IMR-90 (cell line): ENCODE data around the gene EFCAB10. TPM values are rescaled to one million over a fixed set of nuclear protein-coding genes. Genes with fewer than 3 reads are reported as not detected.

ENCODE experiments used
- ATAC-seq: fragments of 200-7000 bp; cut with Tn5 transposase; 2 replicates; pipeline ENCODE4 v1.9.1; 2020; ENCODE audit warnings: low read depth, mild to moderate bottlenecking, moderate library complexity
- BruUV-seq: library from RNA; stranded (reverse); fragments of 400-500 nt; replicated peaks from 2 replicates; lab custom pipeline; 2021; lab: Mats Ljungman, UMichigan
- CTCF ChIA-PET: fragments of 300-600 bp; formaldehyde crosslinking; extraction: SDS; loops from one replicate; lab custom pipeline; 2021; ENCODE audit warnings: antibody characterized with exemption; lab: Yijun Ruan, JAX
- POLR2A ChIA-PET: fragments of 300-600 bp; sonication (Branson Sonifier 250); formaldehyde crosslinking; loops from one replicate; lab custom pipeline; 2022; ENCODE audit warnings: antibody characterized with exemption; ENCODE audit not compliant: unreplicated experiment; lab: Charles Lee
- DNase-seq: peaks from one replicate; pipeline ENCODE4 v3.0.0; 2013
- H2AFZ ChIP-seq: replicated peaks from 2 replicates; pipeline ENCODE3; 2013; ENCODE audit warnings: low read length, mild to moderate bottlenecking; ENCODE audit not compliant: poor library complexity
- H2AK5ac ChIP-seq: 2 replicates; pipeline ENCODE4 v1.6.1; 2013; ENCODE audit warnings: low read depth, low read length, inconsistent platforms
- H2AK9ac ChIP-seq: replicated peaks from 2 replicates; pipeline ENCODE3; 2013; ENCODE audit warnings: mild to moderate bottlenecking, low read depth, low read length, moderate library complexity; ENCODE audit not compliant: poor library complexity
- H2BK120ac ChIP-seq: 2 replicates; pipeline ENCODE4 v1.6.1; 2013; ENCODE audit warnings: low read depth, low read length, inconsistent platforms
- H2BK15ac ChIP-seq: 3 replicates; pipeline ENCODE4 v1.6.1; 2013; ENCODE audit warnings: low read depth, low read length, inconsistent platforms
- H2BK20ac ChIP-seq: 2 replicates; pipeline ENCODE4 v1.6.1; 2013; ENCODE audit warnings: low read depth, mild to moderate bottlenecking, inconsistent platforms, low read length, moderate library complexity
- H2BK5ac ChIP-seq: 2 replicates; pipeline ENCODE4 v1.6.1; 2013; ENCODE audit warnings: mild to moderate bottlenecking, low read depth, low read length, inconsistent platforms; ENCODE audit not compliant: poor library complexity, severe bottlenecking
- H3K14ac ChIP-seq: replicated peaks from 2 replicates; pipeline ENCODE4 v1.6.1; 2013; ENCODE audit warnings: low read depth, low read length, inconsistent platforms
- H3K18ac ChIP-seq: 2 replicates; pipeline ENCODE4 v1.6.1; 2013; ENCODE audit warnings: low read depth, low read length, control low read depth
- H3K23ac ChIP-seq: 2 replicates; pipeline ENCODE4 v1.6.1; 2013; ENCODE audit warnings: low read depth, low read length, inconsistent platforms
- H3K27ac ChIP-seq: 2 replicates; pipeline ENCODE4 v1.5.1; 2013; ENCODE audit warnings: mild to moderate bottlenecking, control low read depth, low read length; ENCODE audit not compliant: insufficient read depth
- H3K27me3 ChIP-seq: 2 replicates; pipeline ENCODE4 v1.6.1; 2013; ENCODE audit warnings: low read length; ENCODE audit not compliant: control insufficient read depth, insufficient read depth
- H3K36me3 ChIP-seq: 2 replicates; pipeline ENCODE4 v1.6.1; 2013; ENCODE audit warnings: low read length, mixed read lengths; ENCODE audit not compliant: control insufficient read depth, insufficient read depth
- H3K4ac ChIP-seq: 2 replicates; pipeline ENCODE4 v1.6.1; 2013; ENCODE audit warnings: low read depth, low read length, inconsistent platforms
- H3K4me1 ChIP-seq: 2 replicates; pipeline ENCODE4 v1.6.1; 2013; ENCODE audit warnings: low read length, mixed read lengths; ENCODE audit not compliant: control insufficient read depth, insufficient read depth
- H3K4me2 ChIP-seq: 2 replicates; pipeline ENCODE4 v1.6.1; 2013; ENCODE audit warnings: low read depth, mild to moderate bottlenecking, control low read depth, low read length, moderate library complexity
- H3K4me3 ChIP-seq: 2 replicates; pipeline ENCODE4 v1.5.1; 2013; ENCODE audit warnings: low read depth, mild to moderate bottlenecking, control low read depth, low read length, moderate library complexity; ENCODE audit not compliant: insufficient read depth
- H3K56ac ChIP-seq: 2 replicates; pipeline ENCODE4 v1.6.1; 2013; ENCODE audit warnings: low read length, inconsistent platforms; ENCODE audit not compliant: insufficient read depth; ENCODE audit errors: extremely low read depth
- H3K79me1 ChIP-seq, 2 experiments: 2 replicates each; pipeline ENCODE4 v1.6.1; 2013; ENCODE audit warnings: low read length in 2 of 2, inconsistent platforms in 1 of 2, low read depth in 1 of 2
- H3K9ac ChIP-seq: 2 replicates; pipeline ENCODE4 v1.6.1; 2013; ENCODE audit warnings: low read depth, low read length, control low read depth
- H3K9me1 ChIP-seq: 2 replicates; pipeline ENCODE4 v1.6.1; 2013; ENCODE audit warnings: low read length, inconsistent platforms; ENCODE audit not compliant: insufficient read depth
- H3K9me3 ChIP-seq: 2 replicates; pipeline ENCODE4 v1.6.1; 2013; ENCODE audit warnings: low read length; ENCODE audit not compliant: control insufficient read depth, insufficient read depth
- H4K20me1 ChIP-seq: 2 replicates; pipeline ENCODE4 v1.6.1; 2013; ENCODE audit warnings: low read length, inconsistent platforms; ENCODE audit not compliant: insufficient read depth
- H4K5ac ChIP-seq: 2 replicates; pipeline ENCODE4 v1.6.1; 2013; ENCODE audit warnings: mild to moderate bottlenecking, low read depth, low read length, control low read depth
- H4K8ac ChIP-seq, 2 experiments: 2 replicates each; pipeline ENCODE4 v1.6.1; 2013; ENCODE audit warnings: low read depth in 2 of 2, low read length in 2 of 2, control low read depth in 1 of 2, inconsistent platforms in 1 of 2
- H4K91ac ChIP-seq: 2 replicates; pipeline ENCODE4 v1.6.1; 2013; ENCODE audit warnings: low read depth, low read length, inconsistent platforms; ENCODE audit not compliant: insufficient read depth
- BHLHE40 ChIP-seq: fragments of 150-350 bp; IDR thresholded peaks from 2 replicates; pipeline ENCODE4 v1.6.1; 2016; ENCODE audit warnings: mild to moderate bottlenecking, low read depth, low read length
- CEBPB ChIP-seq: IDR thresholded peaks from 2 replicates; pipeline ENCODE4 v1.6.1; 2012; ENCODE audit warnings: low read depth, low read length, improper control_type of control experiment
- CHD1 ChIP-seq: IDR thresholded peaks from 2 replicates; pipeline ENCODE4 v1.6.1; 2012; ENCODE audit warnings: low read depth, low read length, improper control_type of control experiment
- FOS ChIP-seq: fragments of 150-350 bp; IDR thresholded peaks from 2 replicates; pipeline ENCODE4 v1.6.1; 2016; ENCODE audit warnings: low read depth, low read length
- MAFK ChIP-seq: IDR thresholded peaks from 2 replicates; pipeline ENCODE4 v1.6.1; 2012; ENCODE audit warnings: low read depth, low read length, improper control_type of control experiment
- MAZ ChIP-seq: IDR thresholded peaks from 2 replicates; pipeline ENCODE4 v1.6.1; 2012; ENCODE audit warnings: low read depth, mild to moderate bottlenecking, low read length, improper control_type of control experiment, moderate library complexity, borderline replicate concordance
- MXI1 ChIP-seq: IDR thresholded peaks from 2 replicates; pipeline ENCODE4 v1.6.1; 2012; ENCODE audit warnings: low read depth, mild to moderate bottlenecking, low read length, moderate library complexity, borderline replicate concordance
- NFE2L2 ChIP-seq: fragments of 150-350 bp; IDR thresholded peaks from 2 replicates; pipeline ENCODE4 v1.6.1; 2016; ENCODE audit warnings: low read depth, mild to moderate bottlenecking, low read length
- POLR2A ChIP-seq: IDR thresholded peaks from 2 replicates; pipeline ENCODE4 v1.6.1; 2012; ENCODE audit warnings: mild to moderate bottlenecking, low read depth, low read length
- RAD21 ChIP-seq: IDR thresholded peaks from 2 replicates; pipeline ENCODE4 v1.6.1; 2012; ENCODE audit warnings: low read length, improper control_type of control experiment
- RCOR1 ChIP-seq: IDR thresholded peaks from 2 replicates; pipeline ENCODE4 v1.6.1; 2012; ENCODE audit warnings: mild to moderate bottlenecking, low read length, improper control_type of control experiment; ENCODE audit not compliant: insufficient replicate concordance
- RFX5 ChIP-seq: IDR thresholded peaks from 2 replicates; pipeline ENCODE4 v1.8.0; 2012; ENCODE audit warnings: low read depth, mild to moderate bottlenecking, low read length, moderate library complexity
- SMC3 ChIP-seq: fragments of 150-350 bp; IDR thresholded peaks from 2 replicates; pipeline ENCODE4 v1.6.1; 2016; ENCODE audit warnings: low read depth, mild to moderate bottlenecking, antibody characterized with exemption, low read length, moderate library complexity
- WGBS, 2 experiments: methylation state at CpG; one replicate each; pipeline versions ENCODE4 v1.1.5 to v1.1.7; 2013; ENCODE audit warnings: missing lambda C conversion rate in 2 of 2; ENCODE audit not compliant: insufficient read length in 1 of 2; ENCODE audit errors: extremely low coverage in 2 of 2; 5-methylcytosine and 5-hydroxymethylcytosine counted together
- dilution Hi-C: fragments of 300-500 bp; cut with HindIII; formaldehyde crosslinking; loops from one replicate; pipeline ENCODE4 v1.14.3; 2018; ENCODE audit warnings: low sequenced_read_pairs; ENCODE audit not compliant: unreplicated experiment
- in situ Hi-C: fragments of 300-500 bp; cut with MboI; formaldehyde crosslinking; loops from 3 replicates; pipeline ENCODE4 v1.14.3; 2019; ENCODE audit warnings: low sequenced_read_pairs, inconsistent platforms, mixed read lengths
- intact Hi-C: fragments of 100-400 bp; cut with micrococcal nuclease; formaldehyde crosslinking; loops from 2 replicates; pipeline ENCODE4 v1.10.0; 2022
- polyA plus RNA-seq, 3 experiments: library from polyadenylated mRNA; depleted of rRNA; stranded (reverse); fragments of >200 nt; gene quantifications; 2 replicates each; pipeline ENCODE4 v1.2.3, GENCODE V29; 2012; ENCODE audit warnings: low replicate concordance in 1 of 3
- total RNA-seq: library from RNA; depleted of rRNA; stranded (reverse); fragments of >200 nt; gene quantifications from 2 replicates; pipeline ENCODE4 v1.2.3, GENCODE V29; 2012
- TF ChIP-seq, protein P1 (sequence below): conservative IDR thresholded peaks from 2 replicates; pipeline ENCODE4 v1.5.1; 2012; ENCODE audit warnings: mild to moderate bottlenecking, low read depth, low read length, improper control_type of control experiment
- TF ChIP-seq, protein P2 (sequence below): fragments of 150-350 bp; IDR thresholded peaks from 2 replicates; pipeline ENCODE4 v1.6.1; 2017; ENCODE audit warnings: mild to moderate bottlenecking, antibody characterized with exemption, low read length, low read depth
- TF ChIP-seq, protein P3 (sequence below): fragments of 150-350 bp; IDR thresholded peaks from 2 replicates; pipeline ENCODE4 v1.6.1; 2016; ENCODE audit warnings: low read depth, mild to moderate bottlenecking, low read length, moderate library complexity, borderline replicate concordance

Gene EFCAB10
- total and polyA plus RNA-seq, 2 of the 4 experiments (the other 2 are of a cell fraction), result not detected

DNA sequence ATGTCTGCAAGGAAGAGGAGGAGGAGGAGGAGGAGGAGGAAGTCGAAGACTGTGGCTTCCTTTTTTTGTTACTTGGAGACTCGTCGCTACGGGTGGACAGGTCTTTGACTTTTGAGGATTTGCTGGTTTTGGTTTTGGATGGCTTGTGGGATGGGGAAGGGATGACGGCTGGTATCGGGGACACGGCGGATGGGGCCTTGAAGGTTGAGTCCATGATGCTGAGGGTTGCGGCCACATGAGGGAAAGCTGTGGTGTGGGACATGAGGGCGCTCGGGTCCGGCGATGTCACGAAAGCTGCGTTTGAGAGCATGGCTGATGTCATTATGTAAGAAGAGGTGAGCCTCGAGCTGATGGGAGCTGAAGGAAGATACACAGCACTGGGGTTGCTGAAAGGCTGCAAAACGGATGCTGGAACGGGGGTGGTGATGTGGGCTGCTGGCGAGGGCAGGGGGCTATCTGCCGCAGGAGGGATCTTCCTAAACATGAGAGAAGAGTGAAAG is 33.1 kb upstream of the EFCAB10 start:
- Histone ChIP-seq H3K9me1 (peaks cover 6% of the 10 kb centered on the region), H2AK9ac (no peak overlapping the region), H4K20me1 (no peaks in the 10 kb centered on the region), H3K36me3 (peaks cover 23% of the 10 kb centered on the region), H3K4me1 (no peaks in the 10 kb centered on the region), H3K4me3 (no peak overlapping the region), H2BK5ac (no peak overlapping the region), H3K23ac (no peak overlapping the region), H4K8ac (no peak overlapping the region), H2BK120ac (no peak overlapping the region), H4K91ac (no peak overlapping the region), H3K27me3 (no peaks in the 10 kb centered on the region), H2BK15ac (no peak overlapping the region), H3K4ac (no peak overlapping the region), H3K79me1 (no peaks in the 10 kb centered on the region), H2BK20ac (no peak overlapping the region), H3K9ac (no peak overlapping the region), H2AFZ (no peak overlapping the region), H3K4me2 (no peak overlapping the region), H3K27ac (no peak overlapping the region), H4K5ac (no peak overlapping the region), H3K56ac (no peak overlapping the region), H3K14ac (no peak overlapping the region; the same call in 1 of the 2 replicates), H3K9me3 (no peaks in the 10 kb centered on the region), H3K18ac (no peak overlapping the region), H2AK5ac (no peak overlapping the region)
- WGBS, 2 experiments, result 88% methylated on average over 6 of the region's 20 CpGs; no CpG with 5 or more reads in 1 of the 2 experiments
- BruUV-seq, result no TSS peak
- no peak for ATAC-seq
- no peak for DNase-seq
- intact Hi-C loops (no loop called here), dilution Hi-C loops (no loop called here), in situ Hi-C loops (no loop called here)
- ChIA-PET CTCF (no interaction called here), POLR2A (no interaction called here)
- TF ChIP-seq, protein P1, sequence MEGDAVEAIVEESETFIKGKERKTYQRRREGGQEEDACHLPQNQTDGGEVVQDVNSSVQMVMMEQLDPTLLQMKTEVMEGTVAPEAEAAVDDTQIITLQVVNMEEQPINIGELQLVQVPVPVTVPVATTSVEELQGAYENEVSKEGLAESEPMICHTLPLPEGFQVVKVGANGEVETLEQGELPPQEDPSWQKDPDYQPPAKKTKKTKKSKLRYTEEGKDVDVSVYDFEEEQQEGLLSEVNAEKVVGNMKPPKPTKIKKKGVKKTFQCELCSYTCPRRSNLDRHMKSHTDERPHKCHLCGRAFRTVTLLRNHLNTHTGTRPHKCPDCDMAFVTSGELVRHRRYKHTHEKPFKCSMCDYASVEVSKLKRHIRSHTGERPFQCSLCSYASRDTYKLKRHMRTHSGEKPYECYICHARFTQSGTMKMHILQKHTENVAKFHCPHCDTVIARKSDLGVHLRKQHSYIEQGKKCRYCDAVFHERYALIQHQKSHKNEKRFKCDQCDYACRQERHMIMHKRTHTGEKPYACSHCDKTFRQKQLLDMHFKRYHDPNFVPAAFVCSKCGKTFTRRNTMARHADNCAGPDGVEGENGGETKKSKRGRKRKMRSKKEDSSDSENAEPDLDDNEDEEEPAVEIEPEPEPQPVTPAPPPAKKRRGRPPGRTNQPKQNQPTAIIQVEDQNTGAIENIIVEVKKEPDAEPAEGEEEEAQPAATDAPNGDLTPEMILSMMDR, result no peak
- TF ChIP-seq CEBPB, result no peak
- TF ChIP-seq RFX5, result no peak
- TF ChIP-seq, protein P2, sequence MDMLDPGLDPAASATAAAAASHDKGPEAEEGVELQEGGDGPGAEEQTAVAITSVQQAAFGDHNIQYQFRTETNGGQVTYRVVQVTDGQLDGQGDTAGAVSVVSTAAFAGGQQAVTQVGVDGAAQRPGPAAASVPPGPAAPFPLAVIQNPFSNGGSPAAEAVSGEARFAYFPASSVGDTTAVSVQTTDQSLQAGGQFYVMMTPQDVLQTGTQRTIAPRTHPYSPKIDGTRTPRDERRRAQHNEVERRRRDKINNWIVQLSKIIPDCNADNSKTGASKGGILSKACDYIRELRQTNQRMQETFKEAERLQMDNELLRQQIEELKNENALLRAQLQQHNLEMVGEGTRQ, result no peak
- TF ChIP-seq POLR2A, result no peak
- TF ChIP-seq BHLHE40, result no peak
- TF ChIP-seq RCOR1, result no peak
- TF ChIP-seq MAFK, result no peak
- TF ChIP-seq SMC3, result no peak
- no peak for TF ChIP-seq FOS
- TF ChIP-seq, protein P3, sequence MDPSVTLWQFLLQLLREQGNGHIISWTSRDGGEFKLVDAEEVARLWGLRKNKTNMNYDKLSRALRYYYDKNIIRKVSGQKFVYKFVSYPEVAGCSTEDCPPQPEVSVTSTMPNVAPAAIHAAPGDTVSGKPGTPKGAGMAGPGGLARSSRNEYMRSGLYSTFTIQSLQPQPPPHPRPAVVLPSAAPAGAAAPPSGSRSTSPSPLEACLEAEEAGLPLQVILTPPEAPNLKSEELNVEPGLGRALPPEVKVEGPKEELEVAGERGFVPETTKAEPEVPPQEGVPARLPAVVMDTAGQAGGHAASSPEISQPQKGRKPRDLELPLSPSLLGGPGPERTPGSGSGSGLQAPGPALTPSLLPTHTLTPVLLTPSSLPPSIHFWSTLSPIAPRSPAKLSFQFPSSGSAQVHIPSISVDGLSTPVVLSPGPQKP, result no peak
- no peak for TF ChIP-seq CHD1
- TF ChIP-seq NFE2L2, result no peak
- TF ChIP-seq RAD21, result no peak
- no peak for TF ChIP-seq MAZ
- TF ChIP-seq MXI1, result no peak
